Measurements from ENCODE around the gene BCCIP. TPM values are rescaled to one million over a fixed set of nuclear protein-coding genes. Genes with fewer than 3 reads are reported as not detected.

Gene BCCIP
- total RNA-seq, 1 experiment from 2014 or later, result 49.3 TPM

GRCh38 chr10:125799451-125800182, 23.7 kb upstream of the BCCIP start:
- no peak overlapping the region for H3K27ac Mint-ChIP-seq (ENCODE audit: unreplicated experiment)
- no peak overlapping the region for H3K4me3 Mint-ChIP-seq (ENCODE audit: low read depth, unreplicated experiment)
- no peaks in the 10 kb centered on the region for H3K27me3 Mint-ChIP-seq (ENCODE audit: unreplicated experiment)
- TF ChIP-seq, protein P1, sequence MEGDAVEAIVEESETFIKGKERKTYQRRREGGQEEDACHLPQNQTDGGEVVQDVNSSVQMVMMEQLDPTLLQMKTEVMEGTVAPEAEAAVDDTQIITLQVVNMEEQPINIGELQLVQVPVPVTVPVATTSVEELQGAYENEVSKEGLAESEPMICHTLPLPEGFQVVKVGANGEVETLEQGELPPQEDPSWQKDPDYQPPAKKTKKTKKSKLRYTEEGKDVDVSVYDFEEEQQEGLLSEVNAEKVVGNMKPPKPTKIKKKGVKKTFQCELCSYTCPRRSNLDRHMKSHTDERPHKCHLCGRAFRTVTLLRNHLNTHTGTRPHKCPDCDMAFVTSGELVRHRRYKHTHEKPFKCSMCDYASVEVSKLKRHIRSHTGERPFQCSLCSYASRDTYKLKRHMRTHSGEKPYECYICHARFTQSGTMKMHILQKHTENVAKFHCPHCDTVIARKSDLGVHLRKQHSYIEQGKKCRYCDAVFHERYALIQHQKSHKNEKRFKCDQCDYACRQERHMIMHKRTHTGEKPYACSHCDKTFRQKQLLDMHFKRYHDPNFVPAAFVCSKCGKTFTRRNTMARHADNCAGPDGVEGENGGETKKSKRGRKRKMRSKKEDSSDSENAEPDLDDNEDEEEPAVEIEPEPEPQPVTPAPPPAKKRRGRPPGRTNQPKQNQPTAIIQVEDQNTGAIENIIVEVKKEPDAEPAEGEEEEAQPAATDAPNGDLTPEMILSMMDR (IDR thresholded peaks at IDR 0.05; ENCODE audit: unreplicated experiment), result no peak
- CTCF ChIA-PET, result no interaction called here
- no TSS peak for BruUV-seq (replicated peaks)
- no peaks in the 10 kb centered on the region for H3K9me3 Mint-ChIP-seq (ENCODE audit: low read depth, unreplicated experiment)
- H3K4me1 Mint-ChIP-seq (ENCODE audit: low read depth, unreplicated experiment), result no peaks in the 10 kb centered on the region
- intact Hi-C loops (cut with micrococcal nuclease; ENCODE audit: unreplicated experiment), result no loop called here
- DNase-seq, result no peak
- peaks cover 9% of the 10 kb centered on the region for H3K36me3 Mint-ChIP-seq (ENCODE audit: insufficient read depth, unreplicated experiment)

GRCh38 chr10:125801574-125801973, 21.8 kb upstream of the BCCIP start:
- H3K27me3 Mint-ChIP-seq (ENCODE audit: unreplicated experiment), result no peaks in the 10 kb centered on the region
- TF ChIP-seq, protein P1 (IDR thresholded peaks at IDR 0.05; ENCODE audit: unreplicated experiment), result no peak
- BruUV-seq (replicated peaks), result no TSS peak
- CTCF ChIA-PET, result no interaction called here
- no peak overlapping the region for H3K27ac Mint-ChIP-seq (ENCODE audit: unreplicated experiment)
- H3K4me3 Mint-ChIP-seq (ENCODE audit: low read depth, unreplicated experiment), result no peak overlapping the region
- H3K36me3 Mint-ChIP-seq (ENCODE audit: insufficient read depth, unreplicated experiment), result peaks cover 9% of the 10 kb centered on the region
- intact Hi-C loops (cut with micrococcal nuclease; ENCODE audit: unreplicated experiment), result no loop called here
- H3K4me1 Mint-ChIP-seq (ENCODE audit: low read depth, unreplicated experiment), result no peaks in the 10 kb centered on the region
- no peaks in the 10 kb centered on the region for H3K9me3 Mint-ChIP-seq (ENCODE audit: low read depth, unreplicated experiment)
- DNase-seq, result no peak

GRCh38 chr10:125802131-125802530, 21.2 kb upstream of the BCCIP start:
- Mint-ChIP-seq H3K9me3 (ENCODE audit: low read depth, unreplicated experiment) (no peaks in the 10 kb centered on the region), H3K4me3 (ENCODE audit: low read depth, unreplicated experiment) (no peak overlapping the region), H3K36me3 (ENCODE audit: insufficient read depth, unreplicated experiment) (peaks cover 9% of the 10 kb centered on the region), H3K27ac (ENCODE audit: unreplicated experiment) (no peak overlapping the region), H3K27me3 (ENCODE audit: unreplicated experiment) (no peaks in the 10 kb centered on the region), H3K4me1 (ENCODE audit: low read depth, unreplicated experiment) (no peaks in the 10 kb centered on the region)
- TF ChIP-seq, protein P1 (IDR thresholded peaks at IDR 0.05; ENCODE audit: unreplicated experiment), result no peak
- intact Hi-C loops (cut with micrococcal nuclease; ENCODE audit: unreplicated experiment), result no loop called here
- no peak for DNase-seq
- BruUV-seq (replicated peaks), result no TSS peak
- CTCF ChIA-PET, result no interaction called here

- CTCF ChIA-PET, result interaction anchor here (0.6 kb wide), 1 partner anchor 65 kb away, joined by 5 read pairs; no protein-coding TSS in a partner anchor
- DNase-seq, result no peak
- no peaks in the 10 kb centered on the region for H3K27me3 Mint-ChIP-seq (ENCODE audit: unreplicated experiment)
- no peaks in the 10 kb centered on the region for H3K4me1 Mint-ChIP-seq (ENCODE audit: low read depth, unreplicated experiment)
- peaks cover 9% of the 10 kb centered on the region for H3K36me3 Mint-ChIP-seq (ENCODE audit: insufficient read depth, unreplicated experiment)
- H3K9me3 Mint-ChIP-seq (ENCODE audit: low read depth, unreplicated experiment), result no peaks in the 10 kb centered on the region
- TF ChIP-seq, protein P1 (IDR thresholded peaks at IDR 0.05; ENCODE audit: unreplicated experiment), result no peak
- no peak overlapping the region for H3K27ac Mint-ChIP-seq (ENCODE audit: unreplicated experiment)
- no TSS peak for BruUV-seq (replicated peaks)
- no peak overlapping the region for H3K4me3 Mint-ChIP-seq (ENCODE audit: low read depth, unreplicated experiment)
- intact Hi-C loops (cut with micrococcal nuclease; ENCODE audit: unreplicated experiment), result no loop called here
Measured at GRCh38 chr10:125802739-125803138, 20.6 kb upstream of the BCCIP start.
